Dendritic cell treated with granulocyte-macrophage colony-stimulating factor and Interleukin-4, amounts not matched to agents 40 ng/mL and 50 ng/mL, for 4 days (primary cell): Measurements from ENCODE around the gene DYNLT4.
A peak's percentile ranks its signal among the peaks of the same experiment; 100 is the strongest.
"Not testable (repeated sequence)": the region's sequence is repeated elsewhere in the genome, so short reads cannot be mapped to it uniquely, and the experiment has no call there.

Experiments used
- H3K27ac Mint-ChIP-seq: one replicate; pipeline ENCODE4 v1.8.0; 2022; ENCODE audit warnings: mild to moderate bottlenecking, mixed read lengths
- H3K27me3 Mint-ChIP-seq: one replicate; pipeline ENCODE4 v1.8.0; 2022; ENCODE audit warnings: mild to moderate bottlenecking, mixed read lengths
- H3K36me3 Mint-ChIP-seq: one replicate; pipeline ENCODE4 v1.8.0; 2022; ENCODE audit warnings: low read depth, mixed read lengths
- H3K4me1 Mint-ChIP-seq: one replicate; pipeline ENCODE4 v1.8.0; 2022; ENCODE audit warnings: low read depth, mixed read lengths
- H3K4me3 Mint-ChIP-seq: one replicate; pipeline ENCODE4 v1.8.0; 2022; ENCODE audit warnings: mild to moderate bottlenecking, moderate library complexity, mixed read lengths
- H3K9me3 Mint-ChIP-seq: one replicate; pipeline ENCODE4 v1.8.0; 2022; ENCODE audit warnings: mixed read lengths
- intact Hi-C: fragments of 100-400 bp; cut with micrococcal nuclease; formaldehyde crosslinking; loops from one replicate; pipeline ENCODE4 v1.15.0; 2022

DYNLT4 gene

DNA sequence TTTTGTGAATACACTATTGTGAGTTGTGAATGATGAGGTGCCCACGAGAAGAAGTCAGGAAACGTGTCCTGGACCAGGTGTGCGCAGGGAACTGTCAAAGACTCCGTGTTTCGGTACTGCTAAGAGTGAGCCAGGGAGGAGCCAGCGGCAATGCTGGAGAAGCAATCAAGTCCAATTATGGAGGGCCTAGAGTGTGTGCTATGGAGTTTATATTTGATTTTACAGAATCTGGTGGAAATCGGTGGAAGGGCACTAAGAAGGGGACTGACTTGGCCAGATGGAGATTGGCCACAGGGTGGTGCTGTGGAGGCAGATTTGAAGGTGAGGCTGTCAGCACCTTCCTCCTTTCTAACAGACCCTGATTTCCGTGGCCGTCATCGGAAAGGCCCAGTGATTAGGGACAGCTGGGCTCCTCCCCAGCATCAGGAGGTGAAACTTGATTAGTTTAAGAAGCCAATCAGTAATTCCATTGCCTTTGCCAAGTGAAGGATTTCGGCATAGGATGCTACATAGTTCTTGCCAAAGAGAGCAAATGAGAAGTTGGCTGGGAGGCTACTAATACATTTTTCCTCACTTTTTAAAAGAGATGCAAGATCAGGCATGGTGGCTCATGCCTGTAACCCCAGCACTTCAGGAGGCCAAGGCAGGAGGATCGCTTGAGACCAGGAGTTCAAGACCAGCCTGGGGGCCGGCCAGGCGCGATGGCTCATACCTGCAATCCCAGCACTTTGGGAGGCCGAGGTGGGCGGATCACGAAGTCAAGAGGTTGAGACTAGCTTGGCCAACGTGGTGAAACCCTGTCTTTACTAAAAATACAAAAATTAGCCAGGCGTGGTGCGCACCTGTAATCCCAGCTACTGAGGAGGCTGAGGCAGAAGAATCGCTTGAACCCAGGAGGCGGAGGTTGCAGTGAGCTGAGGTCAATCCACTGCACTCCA, 28.9 kb upstream of the DYNLT4 start:
- intact Hi-C loops = loop anchor here (5.0 kb wide), 1 partner anchor 466 kb away; no protein-coding TSS in a partner anchor
- Mint-ChIP-seq H3K4me1 (peaks cover 49% of the 10 kb centered on the region), H3K9me3 (no peaks in the 10 kb centered on the region), H3K27me3 (peaks cover 4% of the 10 kb centered on the region), H3K36me3 (no peaks in the 10 kb centered on the region), H3K27ac (no peak overlapping the region), H3K4me3 (no peak overlapping the region)

DNA sequence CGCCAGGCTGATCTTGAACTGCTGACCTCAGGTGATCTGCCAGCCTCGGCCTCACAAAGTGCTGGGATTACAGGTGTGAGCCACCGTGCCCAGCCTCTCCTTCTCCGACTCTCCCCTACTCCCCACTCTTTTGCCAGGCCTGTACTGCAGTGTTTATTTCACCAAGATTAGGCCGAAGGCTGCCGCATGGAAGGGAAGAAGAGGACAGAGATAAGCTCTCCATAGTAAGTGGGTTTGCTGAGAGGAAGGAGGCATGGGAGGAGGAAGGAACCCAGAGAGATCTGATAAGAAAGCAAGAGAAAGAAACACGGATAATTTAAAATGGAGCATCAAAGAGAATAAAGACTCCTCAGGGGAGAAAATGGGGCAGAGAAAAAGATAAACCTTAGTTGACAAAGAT, 27.2 kb upstream of the DYNLT4 start:
- Mint-ChIP-seq H3K27ac (peak overlapping the region; percentile 16), H3K27me3 (peaks cover 1% of the 10 kb centered on the region), H3K36me3 (no peaks in the 10 kb centered on the region), H3K4me1 (peaks cover 66% of the 10 kb centered on the region), H3K9me3 (no peaks in the 10 kb centered on the region), H3K4me3 (no peak overlapping the region)
- intact Hi-C loops = loop anchor here (5.0 kb wide), 1 partner anchor 37 kb away; no protein-coding TSS in a partner anchor

DNA sequence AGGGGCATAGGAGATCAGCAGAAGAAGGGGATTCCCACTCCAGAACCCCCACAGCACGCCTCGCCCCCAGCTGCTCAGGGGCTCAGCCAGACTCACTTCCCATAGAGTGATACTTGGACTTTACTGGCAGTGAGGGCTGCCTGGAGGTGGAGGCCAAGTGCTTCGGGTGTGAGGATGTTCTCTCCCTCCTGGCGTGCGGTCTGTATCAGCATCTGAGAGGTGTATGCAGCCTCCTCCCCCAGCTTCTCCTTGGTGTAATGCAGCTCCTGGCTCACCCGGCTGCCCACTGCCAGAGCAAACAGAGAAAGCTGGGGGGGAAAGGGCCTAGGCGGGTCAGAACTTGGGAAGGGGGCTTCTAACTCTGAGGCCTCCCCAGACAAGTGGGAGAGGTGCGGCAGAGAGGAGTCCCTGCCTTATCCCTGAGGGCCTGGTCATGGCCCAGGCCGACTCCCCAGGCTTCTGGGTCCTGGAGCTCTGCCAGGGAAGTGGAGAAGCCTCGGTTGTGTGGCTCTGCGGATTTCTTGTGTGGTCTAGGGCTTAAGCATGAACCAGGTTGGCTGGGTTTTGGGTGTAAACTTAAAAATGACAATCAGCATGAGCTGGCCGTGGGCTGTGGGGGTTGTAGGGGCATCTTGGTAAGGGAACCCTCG, 25.0 kb upstream of the DYNLT4 start:
- Mint-ChIP-seq H3K27ac (peak overlapping the region; percentile 93), H3K9me3 (no peaks in the 10 kb centered on the region), H3K27me3 (peaks cover 1% of the 10 kb centered on the region), H3K36me3 (no peaks in the 10 kb centered on the region), H3K4me3 (no peak overlapping the region), H3K4me1 (peaks cover 87% of the 10 kb centered on the region)
- intact Hi-C loops = loop anchor here (5.0 kb wide), 1 partner anchor 35 kb away; no protein-coding TSS in a partner anchor

- intact Hi-C loops = loop anchor here (5.0 kb wide), 1 partner anchor 34 kb away; no protein-coding TSS in a partner anchor
- Mint-ChIP-seq H3K4me3 (no peak overlapping the region), H3K27ac (peak overlapping the region; percentile 93), H3K36me3 (no peaks in the 10 kb centered on the region), H3K9me3 (no peaks in the 10 kb centered on the region), H3K4me1 (peaks cover 94% of the 10 kb centered on the region), H3K27me3 (peaks cover 1% of the 10 kb centered on the region)
Measured at GRCh38 chr1:44831516-44831915, 24.4 kb upstream of the DYNLT4 start.

GRCh38 chr1:44830900-44831304, 23.8 kb upstream of the DYNLT4 start:
- Mint-ChIP-seq H3K9me3 (no peaks in the 10 kb centered on the region), H3K27me3 (peaks cover 1% of the 10 kb centered on the region), H3K36me3 (no peaks in the 10 kb centered on the region), H3K27ac (peak overlapping the region; percentile 93), H3K4me1 (peaks cover 96% of the 10 kb centered on the region), H3K4me3 (no peak overlapping the region)
- intact Hi-C loops = loop anchor here (5.0 kb wide), 1 partner anchor 34 kb away; no protein-coding TSS in a partner anchor

GRCh38 chr1:44829506-44830384, 22.6 kb upstream of the DYNLT4 start:
- peaks cover 95% of the 10 kb centered on the region for H3K4me1 Mint-ChIP-seq
- no peaks in the 10 kb centered on the region for H3K36me3 Mint-ChIP-seq
- no peak overlapping the region for H3K4me3 Mint-ChIP-seq
- H3K9me3 Mint-ChIP-seq = no peaks in the 10 kb centered on the region
- H3K27ac Mint-ChIP-seq = peak overlapping the region; percentile 93
- peaks cover 1% of the 10 kb centered on the region for H3K27me3 Mint-ChIP-seq
- intact Hi-C loops = loop anchor here (5.0 kb wide), 1 partner anchor 32 kb away; no protein-coding TSS in a partner anchor

DNA sequence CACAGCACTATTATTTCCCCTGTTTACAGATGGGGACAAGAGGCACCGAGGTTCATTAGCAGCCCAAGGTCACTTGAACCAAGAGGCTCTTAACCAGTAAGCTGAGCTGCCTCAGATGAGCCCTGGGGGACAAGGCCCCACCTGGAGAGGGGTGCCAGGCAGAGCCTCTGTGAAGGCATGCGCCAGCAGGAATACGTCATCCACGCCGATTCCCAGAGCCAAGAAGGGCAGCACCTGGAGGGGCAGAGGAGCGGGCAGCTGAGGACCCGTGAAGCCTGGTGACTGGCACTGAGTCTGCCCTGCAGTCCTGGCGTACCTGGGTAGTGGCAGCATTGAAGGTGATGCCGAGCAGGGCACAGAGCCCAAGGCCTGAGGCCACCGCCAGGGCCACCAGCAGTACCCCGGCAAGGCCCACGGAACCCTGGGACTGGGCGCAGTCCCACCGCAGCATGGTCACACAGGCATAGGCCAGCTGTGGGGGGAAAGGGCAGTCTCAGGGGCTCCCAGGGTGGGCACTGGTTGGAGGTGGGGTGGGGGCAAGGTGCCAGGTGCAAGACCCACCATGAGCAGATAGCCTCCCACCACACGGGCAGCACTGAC, 21.8 kb upstream of the DYNLT4 start:
- H3K9me3 Mint-ChIP-seq = no peaks in the 10 kb centered on the region
- intact Hi-C loops = no loop called here
- H3K4me3 Mint-ChIP-seq = no peak overlapping the region
- peaks cover 1% of the 10 kb centered on the region for H3K27me3 Mint-ChIP-seq
- peaks cover 87% of the 10 kb centered on the region for H3K4me1 Mint-ChIP-seq
- H3K27ac Mint-ChIP-seq = peak overlapping the region; percentile 93
- no peaks in the 10 kb centered on the region for H3K36me3 Mint-ChIP-seq

GRCh38 chr1:44828003-44828651, 21.0 kb upstream of the DYNLT4 start:
- Mint-ChIP-seq H3K27me3 (peaks cover 1% of the 10 kb centered on the region), H3K4me3 (no peak overlapping the region), H3K27ac (peak overlapping the region; percentile 93), H3K4me1 (peaks cover 79% of the 10 kb centered on the region), H3K36me3 (no peaks in the 10 kb centered on the region), H3K9me3 (no peaks in the 10 kb centered on the region)
- intact Hi-C loops = no loop called here

DNA sequence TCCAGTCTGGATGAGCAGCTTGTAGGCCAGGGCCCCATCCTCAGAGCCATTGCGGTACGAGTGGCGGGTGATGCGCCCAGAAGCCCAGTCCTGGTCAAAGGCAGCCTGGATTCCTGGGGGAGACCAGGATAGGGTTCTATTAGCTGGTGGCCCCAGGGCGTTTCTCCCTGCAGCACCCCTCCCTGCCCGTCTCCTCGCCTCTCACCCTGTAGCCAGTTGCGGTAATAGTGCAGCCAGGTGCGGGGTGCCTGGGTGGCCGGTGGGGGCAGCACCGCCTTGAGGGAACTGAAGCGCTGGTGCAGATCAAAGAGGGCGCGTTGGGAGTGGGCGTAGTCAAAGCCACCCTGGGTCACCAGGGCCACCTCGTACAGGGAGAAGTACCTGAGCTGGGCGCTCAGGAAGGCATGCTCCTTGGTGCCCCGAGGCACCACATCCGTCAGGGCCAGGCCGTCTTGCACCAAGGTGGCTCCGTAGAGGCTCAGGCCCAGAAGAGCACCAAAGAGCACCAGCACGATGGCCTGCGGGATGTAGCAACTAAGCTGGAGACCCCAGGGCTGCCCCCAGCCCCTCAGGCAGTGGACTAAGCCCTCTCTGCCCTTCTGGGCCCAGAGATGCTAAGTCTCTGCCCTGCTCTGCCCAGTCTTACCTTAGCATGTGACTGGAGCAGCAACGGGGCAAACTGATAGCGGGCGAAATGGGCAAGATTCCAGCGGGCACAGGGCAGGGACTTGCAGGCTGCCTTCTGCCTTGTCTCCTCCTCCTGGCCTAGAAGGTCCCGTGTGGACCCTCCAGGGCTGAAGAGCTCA, 20.2 kb upstream of the DYNLT4 start:
- peak overlapping the region; percentile 93 for H3K27ac Mint-ChIP-seq

GRCh38 chr1:44826375-44827196, 19.4 kb upstream of the DYNLT4 start:
- H3K27me3 Mint-ChIP-seq = no peaks in the 10 kb centered on the region
- intact Hi-C loops = no loop called here
- H3K4me1 Mint-ChIP-seq = peaks cover 64% of the 10 kb centered on the region
- H3K9me3 Mint-ChIP-seq = no peaks in the 10 kb centered on the region
- H3K27ac Mint-ChIP-seq = peak overlapping the region; percentile 93
- H3K4me3 Mint-ChIP-seq = peak overlapping the region; percentile 60
- no peaks in the 10 kb centered on the region for H3K36me3 Mint-ChIP-seq

More for the DNA sequence above, 20.2 kb upstream of the DYNLT4 start:
- Mint-ChIP-seq H3K36me3 (no peaks in the 10 kb centered on the region), H3K4me3 (no peak overlapping the region), H3K4me1 (peaks cover 71% of the 10 kb centered on the region), H3K9me3 (no peaks in the 10 kb centered on the region), H3K27me3 (peaks cover under 1% of the 10 kb centered on the region)
- intact Hi-C loops = no loop called here

DNA sequence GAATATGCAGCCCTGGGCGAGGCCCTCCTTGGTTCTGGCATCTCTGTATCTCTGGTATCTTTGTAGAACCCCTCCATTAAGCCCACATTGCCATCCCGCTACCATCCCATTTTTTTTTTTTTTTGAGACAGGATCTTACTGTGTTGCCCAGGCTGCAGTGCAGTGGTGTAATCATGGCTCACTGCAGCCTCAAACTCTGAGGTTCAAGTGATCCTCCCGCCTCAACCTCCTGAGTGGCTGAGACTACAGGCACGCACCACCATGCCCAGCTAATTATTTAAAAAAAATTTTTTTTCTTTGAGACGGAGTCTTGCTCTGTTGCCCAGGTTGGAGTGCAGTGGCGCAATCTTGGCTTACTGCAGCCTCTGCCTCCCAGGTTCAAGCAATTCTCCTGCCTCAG, 17.2 kb upstream of the DYNLT4 start:
- H3K27me3 Mint-ChIP-seq, H3K36me3 Mint-ChIP-seq, H3K4me3 Mint-ChIP-seq, H3K27ac Mint-ChIP-seq, H3K9me3 Mint-ChIP-seq, intact Hi-C loops: not testable (repeated sequence)
- H3K4me1 Mint-ChIP-seq = peaks cover 64% of the 10 kb centered on the region
